ENCODE data around the gene SCD.

The SCD gene

GRCh38 chr10:100391163-100392002, 44.4 kb downstream of the SCD start:
- H3K27ac Mint-ChIP-seq = peak overlapping the region; percentile 61
- H3K27me3 Mint-ChIP-seq = no peaks in the 10 kb centered on the region
- H3K9me3 Mint-ChIP-seq = no peaks in the 10 kb centered on the region
- no peak overlapping the region for H3K4me3 Mint-ChIP-seq
- H3K4me1 Mint-ChIP-seq (ENCODE audit: low read depth) = peaks cover 4% of the 10 kb centered on the region
- peaks cover 1% of the 10 kb centered on the region for H3K36me3 Mint-ChIP-seq (ENCODE audit: low read depth)

GRCh38 chr10:100392686-100393003, 45.6 kb downstream of the SCD start:
- Mint-ChIP-seq H3K36me3 (ENCODE audit: low read depth) (no peaks in the 10 kb centered on the region), H3K9me3 (no peaks in the 10 kb centered on the region), H3K4me1 (ENCODE audit: low read depth) (peaks cover 4% of the 10 kb centered on the region), H3K27ac (no peak overlapping the region), H3K27me3 (no peaks in the 10 kb centered on the region), H3K4me3 (no peak overlapping the region)

GRCh38 chr10:100395626-100396025, 48.6 kb downstream of the SCD start:
- Mint-ChIP-seq H3K4me1 (ENCODE audit: low read depth) (peaks cover 4% of the 10 kb centered on the region), H3K27me3 (no peaks in the 10 kb centered on the region), H3K9me3 (no peaks in the 10 kb centered on the region), H3K4me3 (no peak overlapping the region), H3K36me3 (ENCODE audit: low read depth) (no peaks in the 10 kb centered on the region), H3K27ac (no peak overlapping the region)

- H3K27me3 Mint-ChIP-seq = no peaks in the 10 kb centered on the region
- no peaks in the 10 kb centered on the region for H3K9me3 Mint-ChIP-seq
- H3K36me3 Mint-ChIP-seq (ENCODE audit: low read depth) = no peaks in the 10 kb centered on the region
- H3K4me3 Mint-ChIP-seq = no peak overlapping the region
- peaks cover 4% of the 10 kb centered on the region for H3K4me1 Mint-ChIP-seq (ENCODE audit: low read depth)
- H3K27ac Mint-ChIP-seq = no peak overlapping the region
Measured at GRCh38 chr10:100396605-100397004, 49.6 kb downstream of the SCD start.

GRCh38 chr10:100401631-100402328, 54.7 kb downstream of the SCD start:
- no peak overlapping the region for H3K27ac Mint-ChIP-seq
- H3K4me1 Mint-ChIP-seq (ENCODE audit: low read depth) = no peaks in the 10 kb centered on the region
- H3K4me3 Mint-ChIP-seq = no peak overlapping the region
- no peaks in the 10 kb centered on the region for H3K36me3 Mint-ChIP-seq (ENCODE audit: low read depth)
- no peaks in the 10 kb centered on the region for H3K9me3 Mint-ChIP-seq
- no peaks in the 10 kb centered on the region for H3K27me3 Mint-ChIP-seq

GRCh38 chr10:100403734-100404133, 56.7 kb downstream of the SCD start:
- H3K9me3 Mint-ChIP-seq = no peaks in the 10 kb centered on the region
- H3K27me3 Mint-ChIP-seq = no peaks in the 10 kb centered on the region
- H3K4me3 Mint-ChIP-seq = no peak overlapping the region
- no peaks in the 10 kb centered on the region for H3K36me3 Mint-ChIP-seq (ENCODE audit: low read depth)
- no peak overlapping the region for H3K27ac Mint-ChIP-seq
- no peaks in the 10 kb centered on the region for H3K4me1 Mint-ChIP-seq (ENCODE audit: low read depth)

- no peak overlapping the region for H3K27ac Mint-ChIP-seq
- H3K9me3 Mint-ChIP-seq = no peaks in the 10 kb centered on the region
- H3K36me3 Mint-ChIP-seq (ENCODE audit: low read depth) = no peaks in the 10 kb centered on the region
- H3K27me3 Mint-ChIP-seq = peaks cover 4% of the 10 kb centered on the region
- H3K4me1 Mint-ChIP-seq (ENCODE audit: low read depth) = no peaks in the 10 kb centered on the region
- H3K4me3 Mint-ChIP-seq = no peak overlapping the region
Measured at GRCh38 chr10:100413173-100413572, 66.1 kb downstream of the SCD start.

Data from stimulated activated naive CD8-positive, alpha-beta T cell treated with anti-CD3 and anti-CD28 coated beads, Interleukin-15, Interleukin-2, amounts not matched to agents 100 ng/mL and 50 ng/mL, for 24 hours (primary cell).